DMS114 treated with DMSO at 0.1 percent for 48 hours (cell line): ENCODE results near the gene AGAP9.
"Not testable (repeated sequence)": the region's sequence is repeated elsewhere in the genome, so short reads cannot be mapped to it uniquely, and the experiment has no call there.

Experiments used
- DNase-seq: peaks from one replicate; lab custom pipeline; 2025; ENCODE audit not compliant: unreplicated experiment; lab: John Stamatoyannopoulos, UW

AGAP9 gene

GRCh38 chr10:47458466-47459154 is 64.8 kb downstream of the AGAP9 start:
- DNase-seq = no peak

- DNase-seq = no peak
Observed at GRCh38 chr10:47457826-47458225, 65.6 kb downstream of the AGAP9 start.

DNA sequence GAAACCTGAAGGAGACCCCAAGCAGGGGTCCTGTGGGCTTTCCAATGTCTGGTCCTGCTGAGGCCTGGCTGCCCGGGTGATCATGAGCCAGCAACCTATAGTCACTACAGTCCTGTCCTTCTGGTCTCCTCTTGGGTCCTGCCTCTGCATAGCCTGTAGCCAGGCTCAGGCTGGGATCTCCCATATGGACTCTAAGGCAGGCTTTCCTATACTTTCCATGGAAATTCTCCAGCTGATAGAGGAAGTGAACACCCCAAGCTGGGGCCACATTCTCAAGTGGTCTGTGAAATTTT is 66.0 kb downstream of the AGAP9 start:
- DNase-seq = no peak

GRCh38 chr10:47456794-47457527 is 66.5 kb downstream of the AGAP9 start:
- DNase-seq = no peak

- DNase-seq = no peak
Observed at GRCh38 chr10:47456079-47456785, 67.2 kb downstream of the AGAP9 start.

- not testable (repeated sequence) for DNase-seq
Observed at GRCh38 chr10:47455350-47456078, 67.9 kb downstream of the AGAP9 start.

DNA sequence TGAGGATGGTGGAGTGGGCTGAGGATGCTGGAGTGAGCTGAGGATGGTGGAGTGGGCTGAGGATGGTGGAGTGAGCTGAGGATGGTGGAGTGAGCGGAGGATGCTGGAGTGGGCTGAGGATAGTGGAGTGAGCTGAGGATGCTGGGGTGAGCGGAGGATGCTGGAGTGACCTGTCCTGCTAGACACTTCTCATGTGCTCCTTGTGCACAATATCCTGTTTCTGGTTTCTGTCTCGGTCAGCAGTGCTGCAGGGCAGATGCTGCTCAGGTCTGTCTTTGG is 68.7 kb downstream of the AGAP9 start:
- DNase-seq = no peak

- DNase-seq = no peak
Observed at GRCh38 chr10:47454008-47454779, 69.2 kb downstream of the AGAP9 start.

GRCh38 chr10:47453141-47454007 is 70.1 kb downstream of the AGAP9 start:
- no peak for DNase-seq

GRCh38 chr10:47452495-47453140 is 70.8 kb downstream of the AGAP9 start:
- no peak for DNase-seq

DNA sequence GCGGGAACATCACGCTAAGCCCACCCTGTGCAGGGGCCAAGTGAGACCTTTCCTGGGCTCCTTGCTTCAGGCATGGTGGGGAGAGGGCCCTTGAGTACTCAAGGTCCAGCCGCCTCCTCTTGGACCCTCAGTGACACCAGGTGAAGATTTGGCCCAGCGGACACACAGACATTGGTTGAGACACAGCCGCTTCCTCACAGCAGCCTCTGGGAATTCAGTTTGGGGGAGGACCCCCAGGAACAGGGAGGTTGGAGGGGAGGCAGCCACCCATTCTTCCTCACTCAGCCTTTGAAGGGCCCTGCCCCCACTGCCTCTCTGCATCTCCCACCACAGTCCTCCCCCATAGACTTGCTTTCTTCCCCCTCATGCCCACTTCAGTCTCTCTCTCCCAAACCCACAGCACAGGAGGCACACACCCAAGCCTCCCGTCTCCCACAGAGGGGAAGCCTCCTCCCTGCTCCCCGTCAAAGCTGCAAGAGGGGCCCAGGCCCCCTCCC is 71.4 kb downstream of the AGAP9 start:
- DNase-seq = no peak
